GM13977 (cell line): Measurements from ENCODE around the gene KLHL2.
A peak's percentile ranks its signal among the peaks of the same experiment; 100 is the strongest.
"Not testable (repeated sequence)": the region's sequence is repeated elsewhere in the genome, so short reads cannot be mapped to it uniquely, and the experiment has no call there.

Experiments
- DNase-seq: peaks from one replicate; pipeline ENCODE4 v3.0.0; 2012; ENCODE audit warnings: low spot score
- in situ Hi-C: fragments of 300-500 bp; cut with MboI; formaldehyde crosslinking; loops from one replicate; pipeline ENCODE4 v1.12.0; 2022; ENCODE audit warnings: low sequenced_read_pairs, low pct_unique_long_range_greater_than_20kb, mixed read lengths, inconsistent platforms; ENCODE audit not compliant: unreplicated experiment
- TF ChIP-seq, protein P1 (sequence below): IDR thresholded peaks from 2 replicates; pipeline ENCODE4 v1.5.1; 2012; ENCODE audit warnings: mild to moderate bottlenecking, control low read depth; ENCODE audit not compliant: insufficient read depth; ENCODE audit errors: extremely low read depth, missing control alignments

The KLHL2 gene

GRCh38 chr4:165222651-165222994 lies 15.3 kb downstream of the KLHL2 start:
- in situ Hi-C loops, result no loop called here
- no peak for DNase-seq
- TF ChIP-seq, protein P1, sequence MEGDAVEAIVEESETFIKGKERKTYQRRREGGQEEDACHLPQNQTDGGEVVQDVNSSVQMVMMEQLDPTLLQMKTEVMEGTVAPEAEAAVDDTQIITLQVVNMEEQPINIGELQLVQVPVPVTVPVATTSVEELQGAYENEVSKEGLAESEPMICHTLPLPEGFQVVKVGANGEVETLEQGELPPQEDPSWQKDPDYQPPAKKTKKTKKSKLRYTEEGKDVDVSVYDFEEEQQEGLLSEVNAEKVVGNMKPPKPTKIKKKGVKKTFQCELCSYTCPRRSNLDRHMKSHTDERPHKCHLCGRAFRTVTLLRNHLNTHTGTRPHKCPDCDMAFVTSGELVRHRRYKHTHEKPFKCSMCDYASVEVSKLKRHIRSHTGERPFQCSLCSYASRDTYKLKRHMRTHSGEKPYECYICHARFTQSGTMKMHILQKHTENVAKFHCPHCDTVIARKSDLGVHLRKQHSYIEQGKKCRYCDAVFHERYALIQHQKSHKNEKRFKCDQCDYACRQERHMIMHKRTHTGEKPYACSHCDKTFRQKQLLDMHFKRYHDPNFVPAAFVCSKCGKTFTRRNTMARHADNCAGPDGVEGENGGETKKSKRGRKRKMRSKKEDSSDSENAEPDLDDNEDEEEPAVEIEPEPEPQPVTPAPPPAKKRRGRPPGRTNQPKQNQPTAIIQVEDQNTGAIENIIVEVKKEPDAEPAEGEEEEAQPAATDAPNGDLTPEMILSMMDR, result no peak

DNA sequence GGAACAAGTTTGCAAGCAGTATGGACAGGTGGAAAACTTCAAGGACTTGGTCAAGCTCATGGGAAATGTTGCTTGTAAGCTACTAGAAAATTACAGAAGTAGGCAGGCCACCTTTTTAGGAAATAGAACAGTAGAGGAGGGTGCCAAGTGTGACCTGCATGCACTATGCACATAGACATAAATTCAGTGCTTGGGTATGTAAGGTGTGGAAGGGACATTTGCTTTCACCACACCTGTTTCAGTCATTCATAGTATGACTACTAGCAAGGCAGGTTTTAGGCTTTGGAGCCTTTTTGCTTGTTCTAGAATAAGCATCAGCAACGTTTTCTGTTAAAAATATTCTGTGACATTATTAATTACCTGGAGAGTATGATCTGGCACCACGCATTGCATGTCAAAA lies 20.0 kb downstream of the KLHL2 start:
- DNase-seq, in situ Hi-C loops: not testable (repeated sequence)

- DNase-seq, in situ Hi-C loops: not testable (repeated sequence)
Observed at GRCh38 chr4:165229490-165230200, 22.3 kb downstream of the KLHL2 start.

DNA sequence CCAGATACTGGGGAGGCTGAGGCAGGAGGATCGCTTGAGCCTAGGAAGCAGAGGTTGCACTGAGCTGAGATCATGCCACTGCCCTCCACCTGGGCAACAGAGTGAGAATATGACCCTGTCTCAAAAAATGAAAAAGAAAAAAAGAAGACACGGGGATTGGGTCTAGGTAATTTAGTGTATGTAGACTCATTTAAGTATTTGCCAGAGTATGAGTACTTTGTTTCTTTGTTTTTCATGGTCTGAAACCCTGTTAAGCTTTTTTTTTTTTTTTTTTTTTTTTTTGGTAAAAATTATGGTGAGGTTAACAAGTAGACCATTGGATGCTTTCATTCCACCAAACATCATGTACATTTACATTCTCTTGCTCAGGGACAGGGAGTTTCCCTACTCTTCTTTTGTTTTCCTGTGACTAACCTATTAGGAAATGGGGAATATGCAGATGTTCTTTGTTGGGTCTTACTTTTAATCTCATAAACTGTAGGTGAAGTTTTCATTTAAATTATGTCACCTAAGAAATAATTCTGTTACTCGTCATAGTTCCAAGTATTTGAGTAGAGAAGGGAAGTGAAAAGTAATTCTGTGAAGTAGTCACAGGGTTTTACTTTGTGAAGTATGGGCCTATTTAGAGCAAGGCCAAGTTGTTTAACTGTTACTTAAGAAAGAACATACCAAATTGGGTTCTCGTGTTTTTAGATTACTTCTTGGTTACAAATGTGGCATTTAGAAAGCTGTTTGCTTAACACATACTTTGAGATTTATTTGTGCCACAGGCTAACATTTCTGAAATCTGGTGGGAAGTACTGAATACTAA lies 25.5 kb downstream of the KLHL2 start:
- DNase-seq, in situ Hi-C loops: not testable (repeated sequence)

DNA sequence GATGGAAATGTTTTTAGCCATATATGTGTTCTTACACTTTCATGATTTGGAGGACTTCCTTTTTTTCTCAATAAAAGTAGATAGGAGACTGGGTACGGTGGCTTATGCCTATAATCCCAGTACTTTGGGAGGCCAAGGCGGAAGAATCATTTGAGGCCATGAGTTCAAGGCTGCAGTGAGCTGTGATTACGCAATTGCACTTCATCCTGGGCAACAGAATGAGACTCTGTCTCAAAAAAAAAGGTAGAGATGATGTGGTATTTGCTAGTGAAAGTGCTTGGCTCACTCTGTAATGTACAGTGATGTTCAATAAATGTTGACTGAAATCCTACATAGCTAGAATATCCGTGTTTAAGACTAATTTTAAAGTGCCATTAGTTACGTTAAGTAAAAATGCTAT lies 27.4 kb downstream of the KLHL2 start:
- in situ Hi-C loops, result no loop called here
- no peak for DNase-seq
- TF ChIP-seq, protein P1, result no peak

DNA sequence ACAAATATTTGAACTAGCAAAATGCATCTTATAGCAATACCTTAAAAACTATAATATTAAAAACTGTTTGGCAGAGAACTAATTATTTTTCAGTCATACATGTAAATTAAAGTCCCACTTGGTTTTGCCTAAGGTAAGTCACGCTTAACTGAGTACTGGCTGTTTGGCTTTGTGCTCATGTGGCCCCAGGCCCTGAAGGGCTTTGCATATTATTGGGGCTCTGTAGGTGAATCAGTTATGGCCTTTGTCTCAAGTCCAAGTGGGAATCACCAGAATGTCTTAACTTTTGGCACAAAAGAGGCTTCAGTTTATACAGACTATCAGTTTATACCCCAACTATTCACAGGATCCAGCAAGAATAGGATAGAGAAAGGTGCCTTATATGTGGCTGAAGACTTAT lies 29.5 kb downstream of the KLHL2 start:
- DNase-seq, in situ Hi-C loops: not testable (repeated sequence)

DNA sequence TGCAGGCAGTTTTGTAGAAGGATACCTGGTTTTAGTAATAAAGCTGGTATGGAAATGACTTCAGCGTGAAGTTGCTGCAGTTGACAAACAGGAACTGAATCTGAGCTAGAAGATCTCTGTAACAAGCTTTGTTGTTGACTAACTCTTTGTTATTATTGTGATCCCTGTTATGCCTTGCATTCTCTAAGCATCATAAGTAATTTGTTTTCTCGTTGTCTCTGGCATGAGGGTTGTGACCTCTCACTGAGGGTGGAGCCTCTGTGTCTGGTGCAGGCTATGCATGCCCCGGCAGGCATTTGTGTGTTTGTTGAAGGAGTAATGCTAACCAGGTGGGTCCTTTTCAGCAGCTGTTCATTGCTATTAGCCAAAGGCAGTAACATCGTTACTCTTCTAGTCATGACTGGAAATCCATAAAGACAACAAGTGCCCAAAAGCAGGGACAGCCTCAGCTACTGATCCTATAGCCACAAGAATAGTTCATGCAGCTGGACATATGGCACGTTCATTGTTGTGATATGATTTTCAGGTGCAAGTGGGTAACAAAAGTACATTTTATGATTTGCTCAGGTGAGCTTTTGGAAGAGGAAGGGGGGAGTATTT lies 30.8 kb downstream of the KLHL2 start:
- in situ Hi-C loops, DNase-seq: not testable (repeated sequence)

GRCh38 chr4:165240761-165241160 lies 33.4 kb downstream of the KLHL2 start:
- in situ Hi-C loops, DNase-seq: not testable (repeated sequence)

DNA sequence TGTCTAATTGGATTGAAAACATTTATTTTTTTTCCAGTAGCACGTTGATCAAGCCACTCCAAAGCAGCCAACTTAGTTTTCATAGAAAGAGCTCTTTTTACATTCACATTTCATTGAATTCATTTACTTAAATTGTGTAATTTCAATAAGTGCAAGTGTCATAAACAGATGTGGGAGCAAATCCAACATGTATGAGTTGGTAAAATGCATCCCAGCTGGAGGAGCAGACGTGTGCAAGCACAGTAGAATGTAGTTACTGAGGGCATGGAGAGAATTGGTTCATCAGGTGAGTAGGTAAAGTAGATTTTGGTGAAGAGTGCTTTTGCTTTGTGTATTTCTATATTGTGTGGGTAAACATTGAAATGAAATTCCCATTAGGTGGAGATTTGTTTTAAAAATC lies 36.8 kb downstream of the KLHL2 start:
- DNase-seq, in situ Hi-C loops: not testable (repeated sequence)

DNA sequence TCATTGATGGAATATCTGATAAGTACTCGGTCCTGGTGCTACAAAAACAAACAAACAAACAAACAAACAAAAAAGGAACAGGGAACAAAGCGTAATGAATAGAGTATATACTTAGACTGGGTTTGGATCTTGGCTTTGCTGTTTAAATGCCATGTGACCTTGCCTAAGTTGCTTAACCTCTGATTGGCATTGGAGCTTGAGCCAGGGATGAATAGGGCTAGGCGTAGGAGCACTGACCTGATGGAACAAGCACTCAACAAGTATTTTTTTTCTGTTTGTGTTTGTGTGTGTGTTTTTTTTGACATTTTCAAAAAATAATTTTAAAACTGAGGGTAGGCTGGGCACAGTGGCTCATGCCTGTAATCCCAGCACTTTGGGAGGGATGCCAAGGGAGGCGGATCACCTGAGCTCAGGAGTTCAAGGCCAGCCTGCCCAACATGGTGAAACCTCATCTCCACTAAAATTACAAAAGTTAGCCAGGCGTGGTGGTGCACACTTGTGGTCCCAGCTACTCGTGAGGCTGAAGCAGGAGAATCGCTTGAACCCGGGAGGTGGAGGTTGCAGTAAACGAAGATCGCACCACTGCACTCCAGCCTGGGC lies 37.3 kb downstream of the KLHL2 start:
- in situ Hi-C loops, DNase-seq: not testable (repeated sequence)

- in situ Hi-C loops, result no loop called here
Observed at GRCh38 chr4:165248102-165248501, 40.7 kb downstream of the KLHL2 start.

DNA sequence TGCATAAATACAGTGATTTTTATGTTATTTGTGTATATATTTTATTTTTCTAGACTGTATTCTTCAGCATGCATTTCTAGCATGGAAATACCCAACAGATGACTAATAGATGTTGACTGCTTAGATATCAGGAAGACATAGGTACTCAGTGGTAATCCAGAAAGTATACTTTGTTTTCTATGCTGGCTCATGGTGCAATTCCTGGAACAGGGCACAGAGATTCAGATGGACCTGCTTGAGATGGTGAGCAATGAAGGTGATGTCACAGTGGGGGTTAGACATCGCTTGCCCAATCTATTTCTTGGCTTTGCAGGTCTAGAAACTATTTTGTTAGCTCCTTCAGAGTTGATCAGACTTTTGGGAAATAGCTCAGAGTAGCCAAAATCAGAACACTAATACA lies 41.5 kb downstream of the KLHL2 start:
- DNase-seq, in situ Hi-C loops: not testable (repeated sequence)

More at GRCh38 chr4:165248102-165248501, 40.7 kb downstream of the KLHL2 start:
- TF ChIP-seq, protein P1, result no peak
- DNase-seq, result no peak

- DNase-seq, in situ Hi-C loops: not testable (repeated sequence)
Observed at GRCh38 chr4:165254771-165255170, 47.4 kb downstream of the KLHL2 start.

- in situ Hi-C loops, result not testable (repeated sequence)
- peak; percentile 29 for DNase-seq
Observed at GRCh38 chr4:165255439-165255838, 48.1 kb downstream of the KLHL2 start.
